K562 (cell line): Measurements from ENCODE around the gene PHF5A. TPM values are rescaled to one million over a fixed set of nuclear protein-coding genes. Genes with fewer than 3 reads are reported as not detected.

ENCODE experiments used
- ELF4 ChIP-seq: fragments of 450-650 bp; formaldehyde crosslinking; IDR thresholded peaks from 2 replicates; pipeline ENCODE4 v1.4.0; 2022; ENCODE audit warnings: missing genetic modification characterization
- FOXA1 ChIP-seq: fragments of 450-650 bp; IDR thresholded peaks from 2 replicates; pipeline ENCODE4 v1.6.1; 2016; ENCODE audit warnings: mild to moderate bottlenecking, borderline replicate concordance
- HMG20B ChIP-seq: fragments of 250-450 bp; sonication (Bioruptor Pico); IDR thresholded peaks from 2 replicates; pipeline ENCODE4 v1.5.0; 2021; ENCODE audit warnings: mild to moderate bottlenecking
- ILF3 ChIP-seq: fragments of 450-650 bp; IDR thresholded peaks from 2 replicates; pipeline ENCODE4 v1.6.1; 2018; ENCODE audit warnings: antibody characterized with exemption, mild to moderate bottlenecking, moderate library complexity, borderline replicate concordance
- MTA2 ChIP-seq: fragments of 450-650 bp; IDR thresholded peaks from 2 replicates; pipeline ENCODE4 v1.6.1; 2016; ENCODE audit warnings: low read depth
- MTA3 ChIP-seq: fragments of 450-650 bp; formaldehyde crosslinking; IDR thresholded peaks from 2 replicates; pipeline ENCODE4 v1.6.1; 2017; ENCODE audit warnings: mild to moderate bottlenecking, borderline replicate concordance
- RFX1 ChIP-seq: fragments of 450-650 bp; IDR thresholded peaks from 2 replicates; pipeline ENCODE4 v1.6.1; 2016; ENCODE audit warnings: mild to moderate bottlenecking, moderate library complexity
- SIN3A ChIP-seq, 2 experiments: fragments of 150-350 bp in 1 of 2; IDR thresholded peaks; 2 replicates each; pipeline ENCODE4 v1.6.1; 2011 to 2016; ENCODE audit warnings: borderline replicate concordance in 2 of 2, low read depth in 2 of 2, low read length in 2 of 2, mild to moderate bottlenecking in 2 of 2, moderate library complexity in 2 of 2; ENCODE audit not compliant: control insufficient read depth in 1 of 2
- TEAD4 ChIP-seq, 2 experiments: sonication (generic) in 1 of 2; formaldehyde crosslinking in 1 of 2; IDR thresholded peaks; 2 replicates each; pipeline versions ENCODE4 v1.6.1 to v1.8.0; 2012 to 2022; ENCODE audit warnings: borderline replicate concordance in 1 of 2, inconsistent platforms in 1 of 2, low read length in 1 of 2, mild to moderate bottlenecking in 1 of 2, missing genetic modification reagents in 1 of 2
- ZBTB7A ChIP-seq: IDR thresholded peaks from 2 replicates; pipeline ENCODE4 v1.6.1; 2011; ENCODE audit warnings: low read depth, mild to moderate bottlenecking, low read length, moderate library complexity, borderline replicate concordance; ENCODE audit not compliant: control insufficient read depth
- ZNF316 ChIP-seq: fragments of 450-650 bp; IDR thresholded peaks from 2 replicates; pipeline ENCODE4 v1.6.1; 2016
- ZNF507 ChIP-seq: conservative IDR thresholded peaks from 2 replicates; pipeline ENCODE4 v1.6.1; 2017; ENCODE audit warnings: missing genetic modification characterization, missing compliant biosample characterization
- polyA plus RNA-seq, 8 experiments: library from polyadenylated mRNA; depleted of rRNA in 4 of 8; stranded (reverse) in 5 of 8; unstranded in 3 of 8; fragments of >200 nt; fragmentation: Nextera tagmentation in 2 of 8; fragmentation: Illumina TruSeq in 1 of 8; extraction: Ambion mirVana in 2 of 8; extraction: Trizol in 1 of 8; gene quantifications; 2 replicates each; pipeline versions ENCODE4 v1.2.1 to v1.2.3, GENCODE V29; 2011 to 2014; ENCODE audit warnings: inconsistent platforms in 1 of 8, missing spikeins in 1 of 8
- total RNA-seq, 7 experiments: library from RNA; depleted of rRNA in 6 of 7; stranded (reverse); fragments of >200 nt in 6 of 7; fragmentation: Illumina TruSeq in 2 of 7; extraction: Trizol in 2 of 7; gene quantifications; 2 replicates each; pipeline versions ENCODE4 v1.2.1 to v1.2.3, GENCODE V29; 2011 to 2021; ENCODE audit warnings: low replicate concordance in 1 of 7
- TF ChIP-seq, protein P1 (sequence below), 2 experiments: fragments of 450-650 bp; IDR thresholded peaks; 2 replicates each; pipeline ENCODE4 v1.6.1; 2016
- TF ChIP-seq, protein P2 (sequence below): sonication (generic); formaldehyde crosslinking; IDR thresholded peaks from 2 replicates; pipeline ENCODE4 v1.8.1; 2023; ENCODE audit warnings: mild to moderate bottlenecking, missing genetic modification reagents
- TF ChIP-seq, protein P3 (sequence below): fragments of 450-650 bp; IDR thresholded peaks from 2 replicates; pipeline ENCODE4 v1.6.1; 2016
- TF ChIP-seq, protein P4 (sequence below): fragments of 450-650 bp; formaldehyde crosslinking; IDR thresholded peaks from 2 replicates; pipeline ENCODE4 v1.4.0; 2020; ENCODE audit warnings: mild to moderate bottlenecking, moderate library complexity
- TF ChIP-seq, protein P5 (sequence below): fragments of 200-800 bp; sonication (Bioruptor generic); IDR thresholded peaks from 2 replicates; pipeline ENCODE4 v1.6.1; 2016; ENCODE audit warnings: missing genetic modification characterization, missing compliant biosample characterization

Gene PHF5A
- total and polyA plus RNA-seq, 9 of the 15 experiments (the other 6 are each of a cell fraction or from before 2014, with no cell fraction given), result 14.2 to 144 (median 101) TPM

DNA sequence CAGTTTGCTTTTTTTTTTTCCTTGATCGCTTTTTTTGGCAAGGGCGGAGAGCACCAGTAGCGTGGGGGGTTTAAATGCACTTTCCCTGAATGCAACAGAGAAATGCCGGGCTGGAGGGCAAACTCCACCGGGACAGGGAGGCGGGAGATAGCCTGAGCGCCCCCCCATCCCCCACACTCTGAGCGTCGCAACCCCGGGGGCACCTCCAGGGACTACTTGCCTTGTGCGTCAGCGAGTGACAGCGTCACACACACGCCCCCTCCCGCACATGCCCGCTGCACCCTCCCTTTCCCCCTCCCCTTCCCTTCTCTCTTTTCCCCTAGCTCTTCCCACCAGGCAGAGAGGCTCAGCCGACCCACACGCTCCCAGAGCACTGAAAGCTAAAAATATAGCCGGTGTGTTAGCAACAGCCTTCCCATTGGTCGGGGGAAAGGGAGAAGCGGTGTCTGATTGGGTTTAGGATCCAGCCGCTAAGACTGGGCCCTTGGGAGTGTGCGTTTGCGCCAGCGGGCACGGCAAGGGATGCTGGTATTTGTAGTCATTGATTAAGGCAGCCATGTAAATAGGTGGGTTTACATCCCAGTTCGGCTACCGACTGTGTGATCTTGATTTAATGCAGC lies 20.2 kb downstream of the PHF5A start (continued):
- TF ChIP-seq ZBTB7A (peak; percentile 59; the same call in 1 of the 2 replicates), ZNF507 (tag) (no peak), ILF3 (no peak), MTA2 (no peak), ZNF316 (no peak), FOXA1 (no peak), MTA3 (no peak), SIN3A (IDR thresholded peaks at IDR 0.05; ENCODE audit: borderline replicate concordance in 2 of 2, control insufficient read depth in 1 of 2, low read depth in 2 of 2, low read length in 2 of 2) (peak; percentile 24 to 58; a peak in 1 of 4 replicates), TEAD4 (IDR thresholded peaks at IDR 0.05; ENCODE audit: low read length) (no peak), TEAD4 (CRISPR knock-in tag; IDR thresholded peaks at IDR 0.05; ENCODE audit: borderline replicate concordance) (no peak), ELF4 (no peak), RFX1 (peak; percentile 48; the same call in 1 of the 2 replicates), HMG20B (CRISPR knock-in tag) (no peak)
- TF ChIP-seq, protein P1, sequence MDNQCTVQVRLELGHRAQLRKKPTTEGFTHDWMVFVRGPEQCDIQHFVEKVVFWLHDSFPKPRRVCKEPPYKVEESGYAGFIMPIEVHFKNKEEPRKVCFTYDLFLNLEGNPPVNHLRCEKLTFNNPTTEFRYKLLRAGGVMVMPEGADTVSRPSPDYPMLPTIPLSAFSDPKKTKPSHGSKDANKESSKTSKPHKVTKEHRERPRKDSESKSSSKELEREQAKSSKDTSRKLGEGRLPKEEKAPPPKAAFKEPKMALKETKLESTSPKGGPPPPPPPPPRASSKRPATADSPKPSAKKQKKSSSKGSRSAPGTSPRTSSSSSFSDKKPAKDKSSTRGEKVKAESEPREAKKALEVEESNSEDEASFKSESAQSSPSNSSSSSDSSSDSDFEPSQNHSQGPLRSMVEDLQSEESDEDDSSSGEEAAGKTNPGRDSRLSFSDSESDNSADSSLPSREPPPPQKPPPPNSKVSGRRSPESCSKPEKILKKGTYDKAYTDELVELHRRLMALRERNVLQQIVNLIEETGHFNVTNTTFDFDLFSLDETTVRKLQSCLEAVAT (IDR thresholded peaks at IDR 0.05), result no peak
- TF ChIP-seq, protein P2, sequence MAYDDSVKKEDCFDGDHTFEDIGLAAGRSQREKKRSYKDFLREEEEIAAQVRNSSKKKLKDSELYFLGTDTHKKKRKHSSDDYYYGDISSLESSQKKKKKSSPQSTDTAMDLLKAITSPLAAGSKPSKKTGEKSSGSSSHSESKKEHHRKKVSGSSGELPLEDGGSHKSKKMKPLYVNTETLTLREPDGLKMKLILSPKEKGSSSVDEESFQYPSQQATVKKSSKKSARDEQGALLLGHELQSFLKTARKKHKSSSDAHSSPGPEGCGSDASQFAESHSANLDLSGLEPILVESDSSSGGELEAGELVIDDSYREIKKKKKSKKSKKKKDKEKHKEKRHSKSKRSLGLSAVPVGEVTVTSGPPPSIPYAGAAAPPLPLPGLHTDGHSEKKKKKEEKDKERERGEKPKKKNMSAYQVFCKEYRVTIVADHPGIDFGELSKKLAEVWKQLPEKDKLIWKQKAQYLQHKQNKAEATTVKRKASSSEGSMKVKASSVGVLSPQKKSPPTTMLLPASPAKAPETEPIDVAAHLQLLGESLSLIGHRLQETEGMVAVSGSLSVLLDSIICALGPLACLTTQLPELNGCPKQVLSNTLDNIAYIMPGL, result no peak
- TF ChIP-seq, protein P3, sequence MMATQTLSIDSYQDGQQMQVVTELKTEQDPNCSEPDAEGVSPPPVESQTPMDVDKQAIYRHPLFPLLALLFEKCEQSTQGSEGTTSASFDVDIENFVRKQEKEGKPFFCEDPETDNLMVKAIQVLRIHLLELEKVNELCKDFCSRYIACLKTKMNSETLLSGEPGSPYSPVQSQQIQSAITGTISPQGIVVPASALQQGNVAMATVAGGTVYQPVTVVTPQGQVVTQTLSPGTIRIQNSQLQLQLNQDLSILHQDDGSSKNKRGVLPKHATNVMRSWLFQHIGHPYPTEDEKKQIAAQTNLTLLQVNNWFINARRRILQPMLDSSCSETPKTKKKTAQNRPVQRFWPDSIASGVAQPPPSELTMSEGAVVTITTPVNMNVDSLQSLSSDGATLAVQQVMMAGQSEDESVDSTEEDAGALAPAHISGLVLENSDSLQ, result peak; percentile 74
- TF ChIP-seq, protein P4, sequence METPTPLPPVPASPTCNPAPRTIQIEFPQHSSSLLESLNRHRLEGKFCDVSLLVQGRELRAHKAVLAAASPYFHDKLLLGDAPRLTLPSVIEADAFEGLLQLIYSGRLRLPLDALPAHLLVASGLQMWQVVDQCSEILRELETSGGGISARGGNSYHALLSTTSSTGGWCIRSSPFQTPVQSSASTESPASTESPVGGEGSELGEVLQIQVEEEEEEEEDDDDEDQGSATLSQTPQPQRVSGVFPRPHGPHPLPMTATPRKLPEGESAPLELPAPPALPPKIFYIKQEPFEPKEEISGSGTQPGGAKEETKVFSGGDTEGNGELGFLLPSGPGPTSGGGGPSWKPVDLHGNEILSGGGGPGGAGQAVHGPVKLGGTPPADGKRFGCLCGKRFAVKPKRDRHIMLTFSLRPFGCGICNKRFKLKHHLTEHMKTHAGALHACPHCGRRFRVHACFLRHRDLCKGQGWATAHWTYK (CRISPR knock-in tag), result no peak
- TF ChIP-seq, protein P5, sequence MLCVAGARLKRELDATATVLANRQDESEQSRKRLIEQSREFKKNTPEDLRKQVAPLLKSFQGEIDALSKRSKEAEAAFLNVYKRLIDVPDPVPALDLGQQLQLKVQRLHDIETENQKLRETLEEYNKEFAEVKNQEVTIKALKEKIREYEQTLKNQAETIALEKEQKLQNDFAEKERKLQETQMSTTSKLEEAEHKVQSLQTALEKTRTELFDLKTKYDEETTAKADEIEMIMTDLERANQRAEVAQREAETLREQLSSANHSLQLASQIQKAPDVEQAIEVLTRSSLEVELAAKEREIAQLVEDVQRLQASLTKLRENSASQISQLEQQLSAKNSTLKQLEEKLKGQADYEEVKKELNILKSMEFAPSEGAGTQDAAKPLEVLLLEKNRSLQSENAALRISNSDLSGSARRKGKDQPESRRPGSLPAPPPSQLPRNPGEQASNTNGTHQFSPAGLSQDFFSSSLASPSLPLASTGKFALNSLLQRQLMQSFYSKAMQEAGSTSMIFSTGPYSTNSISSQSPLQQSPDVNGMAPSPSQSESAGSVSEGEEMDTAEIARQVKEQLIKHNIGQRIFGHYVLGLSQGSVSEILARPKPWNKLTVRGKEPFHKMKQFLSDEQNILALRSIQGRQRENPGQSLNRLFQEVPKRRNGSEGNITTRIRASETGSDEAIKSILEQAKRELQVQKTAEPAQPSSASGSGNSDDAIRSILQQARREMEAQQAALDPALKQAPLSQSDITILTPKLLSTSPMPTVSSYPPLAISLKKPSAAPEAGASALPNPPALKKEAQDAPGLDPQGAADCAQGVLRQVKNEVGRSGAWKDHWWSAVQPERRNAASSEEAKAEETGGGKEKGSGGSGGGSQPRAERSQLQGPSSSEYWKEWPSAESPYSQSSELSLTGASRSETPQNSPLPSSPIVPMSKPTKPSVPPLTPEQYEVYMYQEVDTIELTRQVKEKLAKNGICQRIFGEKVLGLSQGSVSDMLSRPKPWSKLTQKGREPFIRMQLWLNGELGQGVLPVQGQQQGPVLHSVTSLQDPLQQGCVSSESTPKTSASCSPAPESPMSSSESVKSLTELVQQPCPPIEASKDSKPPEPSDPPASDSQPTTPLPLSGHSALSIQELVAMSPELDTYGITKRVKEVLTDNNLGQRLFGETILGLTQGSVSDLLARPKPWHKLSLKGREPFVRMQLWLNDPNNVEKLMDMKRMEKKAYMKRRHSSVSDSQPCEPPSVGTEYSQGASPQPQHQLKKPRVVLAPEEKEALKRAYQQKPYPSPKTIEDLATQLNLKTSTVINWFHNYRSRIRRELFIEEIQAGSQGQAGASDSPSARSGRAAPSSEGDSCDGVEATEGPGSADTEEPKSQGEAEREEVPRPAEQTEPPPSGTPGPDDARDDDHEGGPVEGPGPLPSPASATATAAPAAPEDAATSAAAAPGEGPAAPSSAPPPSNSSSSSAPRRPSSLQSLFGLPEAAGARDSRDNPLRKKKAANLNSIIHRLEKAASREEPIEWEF, result no peak
